ENCODE data around the gene ZNF74. TPM values are rescaled to one million over a fixed set of nuclear protein-coding genes. Genes with fewer than 3 reads are reported as not detected.
"Not testable (repeated sequence)": the region's sequence is repeated elsewhere in the genome, so short reads cannot be mapped to it uniquely, and the experiment has no call there.

ZNF74 gene
- total and polyA plus RNA-seq, 12 donors = 1.4 to 6.7 (median 4.4) TPM

DNA sequence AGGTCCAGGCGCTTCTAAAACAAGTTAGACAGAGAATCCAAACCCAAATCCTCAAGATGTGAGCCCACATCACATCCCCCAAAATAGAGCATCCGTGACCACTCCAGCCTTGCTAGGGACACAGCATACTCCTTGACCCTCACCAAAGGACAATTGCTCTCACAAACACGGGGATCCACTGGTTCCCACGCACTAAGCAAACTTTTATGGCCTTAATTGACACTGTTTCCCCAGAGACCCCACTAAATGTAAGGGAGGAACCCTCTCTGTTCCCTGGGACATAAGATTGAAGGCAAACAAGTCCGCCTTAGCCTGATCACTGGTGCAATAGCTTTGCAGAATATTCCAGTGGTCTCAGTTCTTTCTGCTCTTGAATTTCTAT, 20.1 kb downstream of the ZNF74 start:
- no peak overlapping the region for H3K4me3 ChIP-seq
- DNase-seq (no peak), ATAC-seq (no peak)
- H3K9me3 ChIP-seq = no peaks in the 10 kb centered on the region
- WGBS, 2 donors = 87 to 88% methylated on average over 5 of the region's 5 CpGs
- no peak overlapping the region for H3K27ac ChIP-seq
- TF ChIP-seq, protein P1, sequence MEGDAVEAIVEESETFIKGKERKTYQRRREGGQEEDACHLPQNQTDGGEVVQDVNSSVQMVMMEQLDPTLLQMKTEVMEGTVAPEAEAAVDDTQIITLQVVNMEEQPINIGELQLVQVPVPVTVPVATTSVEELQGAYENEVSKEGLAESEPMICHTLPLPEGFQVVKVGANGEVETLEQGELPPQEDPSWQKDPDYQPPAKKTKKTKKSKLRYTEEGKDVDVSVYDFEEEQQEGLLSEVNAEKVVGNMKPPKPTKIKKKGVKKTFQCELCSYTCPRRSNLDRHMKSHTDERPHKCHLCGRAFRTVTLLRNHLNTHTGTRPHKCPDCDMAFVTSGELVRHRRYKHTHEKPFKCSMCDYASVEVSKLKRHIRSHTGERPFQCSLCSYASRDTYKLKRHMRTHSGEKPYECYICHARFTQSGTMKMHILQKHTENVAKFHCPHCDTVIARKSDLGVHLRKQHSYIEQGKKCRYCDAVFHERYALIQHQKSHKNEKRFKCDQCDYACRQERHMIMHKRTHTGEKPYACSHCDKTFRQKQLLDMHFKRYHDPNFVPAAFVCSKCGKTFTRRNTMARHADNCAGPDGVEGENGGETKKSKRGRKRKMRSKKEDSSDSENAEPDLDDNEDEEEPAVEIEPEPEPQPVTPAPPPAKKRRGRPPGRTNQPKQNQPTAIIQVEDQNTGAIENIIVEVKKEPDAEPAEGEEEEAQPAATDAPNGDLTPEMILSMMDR (IDR thresholded peaks at IDR 0.05) = no peak
- H3K4me1 ChIP-seq = peaks cover 0 to 9% (median 5%) of the 10 kb centered on the region in 9 donors
- H3K36me3 ChIP-seq = no peaks in the 10 kb centered on the region
- intact Hi-C loops (cut with DNase I) = loop anchor here in 5 of 10 donors (2.0 to 10.0 kb wide), 3 partner anchors 43 to 281 kb away; no protein-coding TSS in a partner anchor
- H3K27me3 ChIP-seq = no peaks in the 10 kb centered on the region

DNA sequence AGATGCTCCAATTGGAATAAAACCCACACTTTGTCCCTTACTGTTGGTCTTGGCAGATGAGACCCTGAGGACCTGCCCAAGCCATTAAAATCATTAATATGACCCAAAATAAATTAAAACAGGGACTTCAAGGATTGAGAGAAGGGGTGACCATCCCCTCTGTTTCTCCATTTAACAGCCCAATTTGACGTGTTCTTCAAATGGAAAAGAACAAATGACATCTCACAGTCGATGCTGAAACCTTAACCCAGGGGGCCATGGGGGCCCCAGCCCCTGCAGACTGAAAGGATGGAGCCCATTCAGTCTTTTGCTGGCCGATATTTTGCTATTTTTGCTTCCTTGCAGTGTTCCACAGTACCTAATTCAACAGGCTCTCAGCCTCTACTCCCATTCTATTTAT, 20.5 kb downstream of the ZNF74 start:
- intact Hi-C loops (cut with DNase I) = loop anchor here in 5 of 10 donors (2.0 to 10.0 kb wide), 3 partner anchors 42 to 280 kb away; no protein-coding TSS in a partner anchor

DNA sequence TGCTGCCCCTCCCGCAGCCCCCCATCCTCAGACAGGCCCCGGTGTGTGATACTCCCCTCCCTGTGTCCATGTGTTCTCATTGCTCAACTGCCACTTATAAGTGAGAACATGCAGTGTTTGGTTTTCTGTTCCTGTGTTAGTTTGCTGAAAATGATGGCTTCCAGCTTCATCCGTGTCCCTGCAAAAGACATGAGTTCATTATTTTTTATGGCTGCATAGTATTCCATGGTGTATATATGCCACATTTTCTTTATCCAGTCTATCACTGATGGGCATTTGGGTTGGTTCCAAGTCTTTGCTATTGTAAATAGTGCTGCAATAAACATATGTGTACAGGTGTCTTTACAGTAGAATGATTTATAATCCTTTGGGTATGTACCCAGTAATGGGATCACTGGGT, 21.3 kb downstream of the ZNF74 start:
- not testable (repeated sequence) for H3K36me3 ChIP-seq, ATAC-seq, H3K27me3 ChIP-seq, DNase-seq, H3K4me1 ChIP-seq, H3K27ac ChIP-seq, H3K9me3 ChIP-seq, H3K4me3 ChIP-seq
- WGBS, 2 donors = 91 to 96% methylated on average over 3 of the region's 3 CpGs
- intact Hi-C loops (cut with DNase I) = loop anchor here in 7 of 10 donors (2.0 to 10.0 kb wide), 6 partner anchors 42 to 282 kb away; no protein-coding TSS in a partner anchor

More for the DNA sequence above, 20.5 kb downstream of the ZNF74 start:
- DNase-seq (no peak), ATAC-seq (no peak)
- 51 to 77% methylated on average over 3 of the region's 3 CpGs for WGBS, 2 donors
- no peak overlapping the region for H3K27ac ChIP-seq
- H3K27me3 ChIP-seq = no peaks in the 10 kb centered on the region
- no peak overlapping the region for H3K4me3 ChIP-seq
- H3K9me3 ChIP-seq = no peaks in the 10 kb centered on the region
- H3K36me3 ChIP-seq = no peaks in the 10 kb centered on the region
- TF ChIP-seq, protein P1 (IDR thresholded peaks at IDR 0.05) = no peak
- H3K4me1 ChIP-seq = peaks cover 0 to 9% (median 5%) of the 10 kb centered on the region in 9 donors

DNA sequence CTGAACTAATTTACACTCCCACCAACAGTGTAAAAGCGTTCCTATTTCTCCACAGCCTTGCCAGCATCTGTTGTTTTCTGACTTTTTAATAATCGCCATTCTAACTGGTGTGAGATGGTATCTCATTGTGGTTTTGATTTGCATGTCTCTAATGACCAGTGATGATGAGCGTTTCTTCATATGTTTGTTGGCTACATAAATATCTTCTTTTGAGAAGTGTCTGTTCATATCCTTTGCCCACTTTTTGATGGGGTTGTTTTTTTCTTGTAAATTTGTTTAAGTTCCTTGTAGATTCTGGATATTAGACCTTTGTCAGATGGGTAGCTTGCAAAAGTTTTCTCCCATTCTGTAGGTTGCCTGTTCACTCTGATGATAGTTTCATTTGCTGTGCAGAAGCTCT, 21.7 kb downstream of the ZNF74 start:
- ATAC-seq, H3K36me3 ChIP-seq, H3K4me3 ChIP-seq, DNase-seq, H3K4me1 ChIP-seq, H3K9me3 ChIP-seq, H3K27me3 ChIP-seq, H3K27ac ChIP-seq: not testable (repeated sequence)
- intact Hi-C loops (cut with DNase I) = loop anchor here in 7 of 10 donors (2.0 to 10.0 kb wide), 6 partner anchors 41 to 282 kb away; no protein-coding TSS in a partner anchor
- 87 to 90% methylated on average over 3 of the region's 3 CpGs for WGBS, 2 donors

DNA sequence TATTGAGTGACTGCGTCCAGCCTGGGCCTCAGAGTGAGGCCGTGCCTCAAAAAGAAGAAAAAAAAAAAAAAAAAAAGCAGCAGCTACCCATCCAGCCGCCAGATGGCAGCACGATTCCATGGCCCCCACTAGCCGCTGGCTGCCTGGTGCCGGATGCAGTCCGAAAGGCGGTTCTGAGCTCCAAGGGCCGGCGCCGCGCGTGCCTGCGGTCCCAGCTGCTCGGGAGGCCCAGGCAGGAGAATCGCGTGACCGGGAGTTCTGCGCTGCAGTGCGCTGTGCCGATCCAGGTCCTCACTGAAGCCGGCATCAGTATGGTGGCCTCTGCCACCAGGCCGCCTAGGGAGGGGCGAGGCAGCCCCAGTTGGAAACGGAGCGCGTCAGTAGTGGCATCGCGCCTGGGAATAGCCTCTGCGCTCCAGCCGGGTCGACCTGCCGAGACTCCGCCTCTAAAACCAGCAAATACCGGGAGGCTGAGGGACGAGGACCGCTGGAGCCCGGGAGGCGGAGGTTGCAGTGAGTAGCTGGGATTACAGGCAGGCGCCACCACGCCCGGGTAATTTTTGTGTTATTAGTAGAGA, 24.3 kb downstream of the ZNF74 start:
- no peaks in the 10 kb centered on the region for H3K9me3 ChIP-seq
- no peaks in the 10 kb centered on the region for H3K36me3 ChIP-seq
- DNase-seq (peak; percentile 84 to 85), ATAC-seq (peak; percentile 85 to 94 (median 91))
- WGBS, 2 donors = 13 to 14% methylated on average over 42 of the region's 42 CpGs
- H3K4me3 ChIP-seq = peak overlapping the region in 9 of 10 donors; percentile 26 to 57 (median 44)
- peak overlapping the region in 2 of 10 donors; percentile 12 to 54 for H3K27ac ChIP-seq
- TF ChIP-seq, protein P1 (IDR thresholded peaks at IDR 0.05) = peak; percentile 86 to 97 (median 91)
- H3K4me1 ChIP-seq = peaks cover 0 to 19% (median 12%) of the 10 kb centered on the region in 9 donors
- H3K27me3 ChIP-seq = no peaks in the 10 kb centered on the region
- intact Hi-C loops (cut with DNase I) = loop anchor here (1.0 to 10.0 kb wide), 12 partner anchors 21 to 279 kb away; partner anchors contain the start of gene KLHL22 (in 1 of the 10)
